HepG2 (cell line): Measurements from ENCODE around the gene SERPINF2. TPM values are rescaled to one million over a fixed set of nuclear protein-coding genes. Genes with fewer than 3 reads are reported as not detected.

Experiments used
- CEBPG ChIP-seq: IDR thresholded peaks from 2 replicates; pipeline ENCODE4 v1.6.1; 2016
- CENPBD1 ChIP-seq: sonication (generic); formaldehyde crosslinking; IDR thresholded peaks from 2 replicates; pipeline ENCODE4 v1.8.0; 2022; ENCODE audit warnings: missing genetic modification reagents, low read depth, mild to moderate bottlenecking, borderline replicate concordance
- CREBL2 ChIP-seq: sonication (generic); formaldehyde crosslinking; IDR thresholded peaks from 2 replicates; pipeline ENCODE4 v1.8.1; 2023; ENCODE audit warnings: missing genetic modification reagents, mild to moderate bottlenecking, borderline replicate concordance
- DBP ChIP-seq: sonication (generic); formaldehyde crosslinking; IDR thresholded peaks from 2 replicates; pipeline ENCODE4 v1.4.0; 2020; ENCODE audit warnings: missing genetic modification reagents; ENCODE audit errors: not compliant biosample characterization
- FOXP1 ChIP-seq, 2 experiments: fragments of 450-650 bp in 1 of 2; IDR thresholded peaks; 2 replicates each; pipeline ENCODE4 v1.6.1; 2017 to 2018; ENCODE audit warnings: antibody characterized with exemption in 1 of 2
- KLF13 ChIP-seq: sonication (generic); formaldehyde crosslinking; IDR thresholded peaks from 2 replicates; pipeline ENCODE4 v1.4.0; 2020; ENCODE audit warnings: mild to moderate bottlenecking, missing genetic modification reagents
- UBTF ChIP-seq: sonication (generic); formaldehyde crosslinking; IDR thresholded peaks from 2 replicates; pipeline ENCODE4 v1.4.0; 2020; ENCODE audit warnings: mild to moderate bottlenecking, missing genetic modification reagents
- ZBTB40 ChIP-seq, 2 experiments: fragments of 450-650 bp in 1 of 2; sonication (generic) in 1 of 2; formaldehyde crosslinking in 1 of 2; IDR thresholded peaks; 2 replicates each; pipeline versions ENCODE4 v1.6.1 to v1.8.0; 2016 to 2022; ENCODE audit warnings: antibody characterized with exemption in 1 of 2, mild to moderate bottlenecking in 1 of 2, missing genetic modification reagents in 1 of 2
- ZC3H4 ChIP-seq: sonication (generic); formaldehyde crosslinking; IDR thresholded peaks from 2 replicates; pipeline ENCODE4 v1.4.0; 2020; ENCODE audit warnings: missing genetic modification reagents, borderline replicate concordance
- ZNF121 ChIP-seq: sonication (generic); formaldehyde crosslinking; IDR thresholded peaks from 2 replicates; pipeline ENCODE4 v1.5.0; 2020; ENCODE audit warnings: mild to moderate bottlenecking, missing genetic modification reagents
- ZNF510 ChIP-seq: sonication (generic); formaldehyde crosslinking; IDR thresholded peaks from 2 replicates; pipeline ENCODE4 v1.4.0; 2020; ENCODE audit warnings: low read depth, mild to moderate bottlenecking, missing genetic modification reagents
- ZNF710 ChIP-seq: sonication (generic); formaldehyde crosslinking; IDR thresholded peaks from 2 replicates; pipeline ENCODE4 v1.5.0; 2020; ENCODE audit warnings: mild to moderate bottlenecking, missing genetic modification reagents, borderline replicate concordance
- polyA plus RNA-seq, 8 experiments: library from polyadenylated mRNA; depleted of rRNA in 3 of 8; stranded (reverse) in 7 of 8; unstranded in 1 of 8; fragments of >200 nt; fragmentation: Illumina TruSeq in 4 of 8; extraction: Trizol in 4 of 8; gene quantifications; 2 replicates each; pipeline versions ENCODE4 v1.2.1 to v1.2.3, GENCODE V29; 2011 to 2016; ENCODE audit warnings: low read depth in 4 of 8, missing spikeins in 1 of 8, mixed read lengths in 1 of 8; ENCODE audit not compliant: insufficient read depth in 1 of 8
- total RNA-seq, 5 experiments: library from RNA; depleted of rRNA; stranded (reverse); fragments of >200 nt; fragmentation: Illumina TruSeq; extraction: Trizol; gene quantifications; 2 replicates each; pipeline ENCODE4 v1.2.3, GENCODE V29; 2016; ENCODE audit warnings: low read depth in 1 of 5

The SERPINF2 gene
- total and polyA plus RNA-seq, 2 of the 13 experiments (the other 11 are each of a cell fraction or from before 2014, with no cell fraction given): 309 to 548 TPM

- TF ChIP-seq ZNF710 (CRISPR knock-in tag) (no peak), UBTF (no peak; the same call in 1 of the 2 replicates), CEBPG (CRISPR knock-in tag) (no peak), DBP (CRISPR knock-in tag) (no peak), ZNF121 (CRISPR knock-in tag) (no peak), ZC3H4 (no peak), ZNF510 (CRISPR knock-in tag) (0 out of 2 replicates have a peak, but pooled peaks have one; percentile 27), KLF13 (CRISPR knock-in tag) (no peak), CENPBD1 (CRISPR knock-in tag) (no peak), FOXP1 (IDR thresholded peaks at IDR 0.05) (no peak), FOXP1 (CRISPR knock-in tag; IDR thresholded peaks at IDR 0.05) (no peak), ZBTB40 (IDR thresholded peaks at IDR 0.05) (no peak), ZBTB40 (CRISPR knock-in tag; IDR thresholded peaks at IDR 0.05) (no peak), CREBL2 (CRISPR knock-in tag) (peak; percentile 85; the same call in 1 of the 2 replicates)
These were observed 6.8 kb upstream of the SERPINF2 start (continued) for GRCh38 chr17:1735834-1736347.
